HG03135 (cell line): ENCODE data around the gene EXOC6B.

ENCODE experiments used
- ATAC-seq: cut with Tn5 transposase; IDR thresholded peaks from one replicate; pipeline ENCODE4 v1.9.1; 2021; ENCODE audit warnings: mild to moderate bottlenecking, moderate library complexity; ENCODE audit not compliant: unreplicated experiment

EXOC6B gene

DNA sequence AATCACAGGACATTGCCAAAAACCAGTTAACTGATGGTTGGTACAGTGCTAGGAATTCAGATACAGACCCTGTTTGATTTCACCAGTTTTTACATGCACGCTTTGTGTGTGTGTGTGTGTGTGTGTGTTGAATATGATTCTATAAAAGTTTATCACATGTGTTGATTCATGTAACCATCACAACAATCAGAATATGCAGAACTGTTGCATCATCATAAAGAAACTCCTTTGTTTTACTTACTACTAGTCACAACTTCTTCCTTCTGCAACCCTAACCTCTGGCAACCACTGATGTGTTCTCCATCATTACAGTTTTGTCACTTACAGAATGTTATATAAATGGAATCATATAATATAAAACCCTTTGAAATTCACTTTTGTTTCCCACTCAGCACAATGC is 533.4 kb downstream of the EXOC6B start:
- no peak for ATAC-seq

DNA sequence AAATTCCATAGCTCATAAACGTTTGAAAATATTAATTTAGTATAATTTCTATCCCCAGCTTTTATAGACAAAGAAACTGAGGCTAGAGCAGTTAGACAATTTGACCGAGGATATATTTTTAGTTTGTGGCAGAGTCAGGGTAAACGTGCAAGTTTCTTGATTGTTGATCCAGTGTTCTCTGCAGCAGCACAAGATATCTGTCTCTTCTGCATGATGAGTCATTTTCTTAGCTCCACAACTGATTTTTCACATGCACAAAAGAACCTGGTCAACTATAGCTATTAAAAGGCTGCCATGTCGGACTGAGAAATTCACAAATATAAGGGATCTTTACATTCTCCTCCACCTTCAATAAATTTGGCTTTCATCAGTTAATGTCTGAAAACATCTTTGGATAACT is 534.8 kb downstream of the EXOC6B start:
- ATAC-seq = no peak

DNA sequence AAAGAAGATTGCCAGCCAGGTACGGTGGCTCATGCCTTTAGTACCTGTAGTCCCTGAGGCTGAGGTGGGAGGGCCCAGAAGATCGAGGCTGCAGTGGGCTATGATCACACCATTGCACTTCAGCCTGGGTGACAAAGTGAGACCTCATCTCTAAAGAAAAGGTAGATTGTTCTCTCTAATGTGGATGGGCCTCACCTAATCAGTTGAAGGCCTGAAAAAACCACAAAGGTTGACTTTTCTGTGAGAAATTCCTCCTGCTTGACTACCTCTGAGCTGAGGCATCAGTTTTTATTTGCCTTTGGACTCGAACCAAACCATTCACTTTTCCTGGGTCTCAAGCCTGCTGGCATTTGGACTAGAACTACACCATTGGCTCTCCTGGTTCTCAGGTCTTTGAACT is 536.1 kb downstream of the EXOC6B start:
- ATAC-seq = no peak

DNA sequence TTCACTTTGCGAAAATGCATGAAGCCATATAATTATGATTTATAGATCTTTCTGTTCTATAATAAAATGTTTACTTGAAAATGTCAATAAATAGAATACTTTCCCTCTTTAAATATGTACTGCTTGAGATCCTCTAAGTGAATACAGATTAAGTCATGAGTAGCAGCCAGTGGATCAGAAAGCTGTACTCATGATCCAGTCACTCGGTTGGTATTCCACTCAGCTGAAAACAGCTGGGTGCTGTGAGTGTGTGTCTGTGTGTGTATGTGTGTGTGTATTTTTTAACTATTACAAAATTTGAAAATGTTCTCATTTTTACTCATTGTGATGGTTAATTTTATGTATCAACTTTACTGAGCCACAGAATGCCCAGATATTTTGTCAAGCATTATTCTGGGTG is 536.5 kb downstream of the EXOC6B start:
- no peak for ATAC-seq

DNA sequence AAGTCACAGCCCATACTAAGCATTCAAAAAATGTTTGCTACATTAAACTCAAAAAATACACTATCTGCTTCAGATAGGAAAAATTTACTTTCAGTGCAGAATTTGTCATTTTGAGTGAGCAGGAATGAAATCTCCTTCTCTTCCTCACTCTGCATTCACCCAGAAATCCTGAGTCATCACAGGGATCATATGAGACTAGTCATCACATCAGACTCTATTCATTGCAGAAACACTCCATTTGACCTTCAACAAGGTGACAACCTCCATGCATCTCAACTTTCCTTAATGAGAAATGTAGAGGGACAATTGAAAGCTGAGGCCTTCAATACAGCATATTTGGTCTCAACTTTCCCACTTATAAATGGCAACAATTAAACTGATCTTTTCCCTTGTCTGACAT is 547.8 kb downstream of the EXOC6B start:
- no peak for ATAC-seq

DNA sequence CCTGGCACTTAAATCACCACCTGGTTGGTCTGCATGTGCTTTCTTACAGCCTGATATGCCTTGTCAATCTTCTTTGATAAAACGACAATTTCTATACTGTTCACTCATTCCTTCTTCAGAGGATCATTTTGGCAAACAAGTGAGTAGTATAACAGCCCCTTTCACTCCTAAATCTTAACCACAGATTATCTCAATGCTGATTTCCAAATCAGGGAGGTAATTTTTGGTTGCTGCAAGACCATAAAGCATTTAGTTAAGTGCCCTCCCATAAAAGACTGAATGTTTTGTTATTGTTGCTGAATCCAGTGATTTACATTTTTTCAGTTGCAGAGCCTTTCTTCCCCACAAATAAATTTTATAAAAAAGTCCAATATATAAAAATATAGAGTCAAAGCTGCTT is 549.0 kb downstream of the EXOC6B start:
- no peak for ATAC-seq

DNA sequence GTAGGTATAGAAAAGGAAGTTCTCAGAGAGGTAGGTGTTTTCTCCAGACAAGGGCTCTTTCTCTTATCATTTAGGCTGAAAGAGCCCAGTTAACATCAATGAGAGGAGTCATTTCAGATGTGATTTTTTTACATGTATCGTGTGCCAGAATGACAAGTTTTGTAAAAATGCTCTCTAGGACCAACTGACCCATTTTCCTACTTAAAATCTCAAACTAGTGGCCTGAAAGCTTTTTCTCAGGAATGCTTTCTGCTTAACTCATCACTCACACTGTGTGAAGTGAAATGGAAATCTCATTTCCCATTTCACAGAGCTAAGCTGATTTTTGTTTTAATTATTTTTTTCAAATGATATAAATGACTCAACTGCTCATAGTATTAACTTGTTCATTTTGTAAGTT is 549.5 kb downstream of the EXOC6B start:
- no peak for ATAC-seq

DNA sequence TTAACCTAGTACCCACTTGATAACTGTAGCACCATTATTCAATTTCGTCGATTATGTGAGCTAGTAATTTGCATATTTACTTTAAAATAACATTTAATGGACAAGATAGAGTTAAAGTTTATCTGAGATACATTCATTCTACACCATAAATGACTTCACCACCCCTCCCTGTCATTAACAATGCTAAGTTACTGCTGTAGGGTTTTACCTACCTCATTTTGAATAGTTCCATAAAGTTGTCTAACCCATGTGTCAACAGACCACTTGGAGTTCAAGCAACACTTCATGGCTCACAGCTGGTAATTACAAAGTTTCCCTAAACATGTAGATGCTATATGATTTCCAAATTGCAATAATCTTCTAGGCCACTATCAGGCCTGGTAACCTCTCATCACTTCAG is 550.7 kb downstream of the EXOC6B start:
- ATAC-seq = no peak

DNA sequence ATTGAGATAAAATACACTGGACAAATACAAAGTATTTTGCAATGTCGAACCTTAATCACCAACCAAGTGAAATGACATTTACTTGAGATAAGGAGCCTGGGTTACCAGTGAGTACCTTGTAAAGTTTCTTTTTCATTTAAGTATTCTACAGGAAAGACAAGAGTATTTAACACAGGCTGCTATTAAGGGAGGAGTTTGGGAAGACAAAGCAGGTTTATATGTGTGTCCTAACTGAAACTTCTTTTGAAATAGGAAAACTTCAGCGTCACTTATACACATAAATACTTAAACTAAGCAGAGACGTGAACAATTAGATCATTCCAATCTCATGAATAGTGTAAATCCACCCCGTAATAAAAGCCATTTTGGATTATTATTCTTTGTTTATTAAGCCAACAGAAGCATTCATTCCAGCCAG is 551.4 kb downstream of the EXOC6B start:
- ATAC-seq = no peak

DNA sequence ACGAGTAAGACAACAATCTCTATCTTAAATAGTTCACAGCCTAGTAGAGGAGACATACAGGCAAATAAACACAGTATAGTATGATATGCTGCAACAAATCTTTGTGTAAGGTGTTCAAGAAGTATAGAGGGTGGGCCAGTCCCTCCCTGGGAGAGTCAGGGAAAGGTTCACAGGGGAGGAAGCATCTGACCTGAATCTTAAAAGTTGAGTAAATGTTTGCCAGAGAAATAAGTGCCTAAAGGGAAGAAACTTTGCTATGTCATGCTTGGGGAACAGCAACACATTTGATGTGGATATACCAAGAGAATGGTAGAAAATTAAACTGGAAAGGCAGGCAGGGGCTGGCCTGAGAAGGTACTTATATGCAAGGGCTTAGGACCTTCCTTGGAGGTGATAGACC is 552.4 kb downstream of the EXOC6B start:
- no peak for ATAC-seq

DNA sequence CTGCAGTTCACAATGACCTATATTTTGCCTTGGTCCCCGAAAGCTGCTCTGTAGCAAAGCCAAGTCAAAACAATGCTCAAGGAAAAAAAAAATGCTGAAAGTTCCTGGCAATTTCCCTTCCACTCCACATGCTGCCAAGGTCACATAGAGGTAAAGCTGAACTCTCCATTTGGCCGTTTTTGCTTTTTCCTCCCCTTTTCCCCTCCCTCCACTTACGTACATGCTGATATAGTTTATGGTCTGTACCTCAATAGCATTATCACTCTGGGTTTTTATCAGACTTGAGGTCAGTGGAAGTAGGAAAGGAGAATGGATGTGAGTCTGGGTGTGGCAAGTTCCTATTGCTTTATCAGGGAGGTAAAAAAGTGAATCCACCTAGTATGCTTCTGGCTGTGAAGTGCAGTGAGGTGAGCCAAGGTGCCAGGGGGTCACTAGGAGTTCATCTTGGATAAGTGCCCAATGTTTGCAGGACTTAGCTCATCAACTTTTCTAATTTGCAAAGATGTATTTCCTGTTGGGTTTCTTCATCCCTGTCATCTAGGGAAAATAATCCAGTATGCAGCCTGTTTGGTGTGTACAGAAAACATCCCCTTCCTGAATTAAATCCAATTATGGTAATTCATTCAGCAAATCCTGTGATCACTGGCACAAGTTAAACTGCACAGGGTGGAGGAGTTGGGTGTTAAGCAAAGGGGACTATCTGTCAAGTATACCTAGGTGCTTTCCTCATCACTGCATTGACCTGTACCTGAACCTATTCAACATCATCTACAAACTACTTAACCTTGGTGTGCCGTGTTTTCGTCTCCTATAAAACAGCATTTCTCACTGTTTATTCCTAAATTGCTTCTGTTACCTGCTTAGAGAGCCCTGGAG is 553.8 kb downstream of the EXOC6B start:
- no peak for ATAC-seq

DNA sequence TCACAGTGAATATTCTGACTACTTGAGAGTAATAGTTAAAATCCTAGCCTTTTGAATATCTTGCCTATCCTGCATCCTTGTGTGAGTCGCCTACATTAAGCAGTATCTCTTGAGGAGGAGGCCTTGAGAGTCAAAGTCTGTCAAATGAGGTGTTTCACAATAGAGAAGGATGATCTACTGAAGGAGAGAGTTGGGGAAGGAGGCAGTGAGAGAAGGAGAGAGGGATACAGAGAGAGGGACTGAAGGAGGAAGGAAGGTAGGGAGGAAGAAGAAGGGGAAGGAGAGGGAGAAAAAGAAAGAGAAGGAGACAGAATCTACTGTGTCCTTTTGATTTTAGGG is 554.6 kb downstream of the EXOC6B start:
- ATAC-seq = no peak

DNA sequence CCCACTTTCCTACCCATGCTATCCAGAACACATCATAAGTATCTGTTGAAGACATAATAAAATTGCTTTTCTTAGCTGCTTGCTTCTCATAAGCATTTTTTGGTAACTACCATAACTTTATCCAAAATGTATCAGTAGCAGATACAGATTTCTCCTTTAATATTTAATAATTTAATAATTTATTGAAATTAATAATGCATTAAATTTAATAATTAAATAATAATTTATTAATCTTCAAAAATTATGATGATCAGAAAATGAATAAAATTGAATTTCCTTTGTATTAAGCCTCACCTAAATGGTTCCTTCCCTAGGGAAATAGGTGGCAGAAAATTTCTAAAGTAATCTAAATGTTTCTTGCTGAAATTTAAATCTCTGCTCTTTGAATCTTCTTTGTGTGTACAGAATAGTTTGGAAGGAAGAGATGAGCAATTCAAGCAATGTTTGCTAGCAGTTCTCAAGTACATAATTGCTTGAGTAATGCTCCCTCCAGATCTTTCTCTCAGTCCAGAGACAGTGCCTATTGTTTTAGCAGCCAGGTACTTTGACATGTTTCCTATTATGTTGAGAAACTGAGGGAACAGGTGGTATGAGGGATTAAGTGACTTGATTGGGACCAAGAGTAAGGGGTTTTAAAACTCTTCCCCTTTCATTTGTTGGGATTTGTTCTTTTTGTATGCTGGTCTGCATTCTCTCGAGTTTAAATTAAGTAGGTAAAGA is 555.1 kb downstream of the EXOC6B start:
- ATAC-seq = no peak

DNA sequence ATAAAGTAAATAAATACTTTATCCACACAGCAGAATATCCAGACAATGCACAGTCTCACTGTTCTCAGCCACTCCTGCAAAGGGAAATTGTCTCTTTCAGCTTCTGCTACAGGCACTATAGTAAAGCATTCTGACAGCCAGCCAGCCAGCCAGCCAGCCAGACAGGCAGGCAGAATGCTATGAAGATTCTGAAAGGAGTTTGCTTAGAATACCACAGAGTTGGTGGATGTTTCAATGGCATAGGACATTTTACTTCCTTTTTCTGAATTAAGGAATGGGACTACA is 562.1 kb downstream of the EXOC6B start:
- ATAC-seq = no peak

DNA sequence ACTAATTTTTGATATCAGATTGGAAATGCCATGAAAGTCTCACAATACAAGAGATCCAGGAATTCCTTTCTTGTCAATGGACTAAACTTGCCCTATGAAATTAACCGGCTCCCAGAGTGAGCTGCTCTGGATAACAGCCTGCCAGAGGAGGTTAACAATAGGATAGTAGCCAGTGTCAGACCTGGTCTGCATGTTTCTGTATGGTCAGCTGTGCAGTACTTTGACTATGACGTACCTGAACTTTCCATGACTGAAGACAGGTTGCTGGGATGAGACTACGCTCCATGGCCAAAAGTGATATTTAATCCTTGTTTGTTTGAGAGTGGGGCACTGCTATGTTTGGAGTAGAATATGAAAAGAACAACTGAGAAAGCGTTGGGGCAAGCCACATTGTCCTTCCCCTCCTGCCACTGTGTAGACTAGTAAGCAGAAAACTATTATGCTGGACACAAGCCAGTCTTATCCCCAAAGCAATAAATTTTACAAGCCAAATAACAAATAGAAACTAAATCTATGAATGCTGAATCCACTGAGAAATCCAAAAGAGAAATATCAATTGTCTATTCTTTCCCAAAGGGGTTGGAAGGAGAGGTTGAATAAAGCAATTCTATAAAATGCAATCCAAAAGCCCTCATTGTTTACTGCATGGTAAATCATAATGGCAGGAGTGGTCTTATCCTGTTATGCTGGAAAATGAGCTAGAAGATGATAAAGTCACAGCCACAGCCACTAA is 562.6 kb downstream of the EXOC6B start:
- ATAC-seq = no peak

DNA sequence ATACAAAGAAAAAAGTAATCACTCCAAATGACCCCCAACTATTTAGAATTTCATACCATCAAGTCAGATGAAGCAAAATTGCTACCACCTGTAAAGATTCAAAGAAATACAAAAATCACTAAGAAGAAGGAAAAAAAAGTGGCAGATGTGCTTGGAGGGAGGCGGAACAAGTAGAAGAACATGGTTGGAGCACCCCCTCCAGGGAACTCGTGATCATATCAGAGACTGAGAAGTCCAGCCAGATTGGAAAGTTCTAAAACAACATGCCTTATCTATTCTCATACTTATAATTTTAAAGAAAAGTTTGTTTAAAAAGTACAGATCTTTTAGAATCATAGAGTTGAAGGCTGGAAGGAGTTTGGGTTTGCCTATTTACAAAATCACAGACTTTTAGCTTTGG is 564.8 kb downstream of the EXOC6B start:
- no peak for ATAC-seq

DNA sequence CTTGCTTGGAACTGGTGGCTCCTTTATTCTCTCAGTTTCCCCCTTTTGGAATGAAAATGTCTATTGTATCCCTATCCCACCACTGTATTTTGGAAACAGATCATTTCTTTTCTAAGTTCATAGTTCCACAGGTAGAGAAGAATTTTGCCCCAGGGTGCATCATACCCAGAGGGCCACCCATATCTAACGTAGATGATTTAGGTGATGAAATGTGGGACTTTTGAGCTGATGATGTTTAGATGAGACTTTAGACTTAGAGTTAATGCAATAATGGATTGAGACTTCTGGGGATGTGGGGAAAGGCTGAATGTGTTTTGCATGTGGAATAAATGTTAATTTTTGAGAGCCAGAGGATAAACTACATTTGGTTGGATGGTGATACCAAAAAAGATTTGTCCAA is 570.3 kb downstream of the EXOC6B start:
- ATAC-seq = no peak

DNA sequence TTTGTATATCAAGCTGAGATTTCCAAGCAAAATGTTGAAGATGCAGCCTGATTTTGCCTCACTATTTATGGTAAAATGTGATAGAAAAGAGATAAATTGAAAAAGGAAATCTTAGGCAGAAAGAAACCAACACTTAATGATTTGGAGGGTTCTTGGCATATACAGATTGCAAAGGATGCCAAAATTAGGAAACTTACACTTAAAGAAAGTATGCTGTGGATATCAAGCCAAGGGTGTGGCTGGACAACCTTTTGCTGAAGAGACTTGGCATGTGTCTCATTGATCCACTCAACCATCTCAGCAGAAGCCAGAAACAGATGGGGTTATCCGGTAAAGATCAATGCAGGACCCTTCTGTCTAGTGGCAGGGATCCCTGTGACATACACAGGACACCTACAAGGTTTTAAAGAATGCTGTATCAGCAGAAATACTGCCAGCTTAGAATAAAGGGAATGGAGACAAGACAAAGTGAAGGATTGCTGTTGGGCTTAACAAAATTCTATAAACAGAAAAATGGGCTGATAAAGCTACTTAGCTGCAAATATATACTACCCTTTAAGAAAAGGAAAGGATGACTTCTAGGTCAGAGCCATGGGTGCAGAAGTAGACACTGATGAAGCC is 570.9 kb downstream of the EXOC6B start:
- ATAC-seq = no peak

DNA sequence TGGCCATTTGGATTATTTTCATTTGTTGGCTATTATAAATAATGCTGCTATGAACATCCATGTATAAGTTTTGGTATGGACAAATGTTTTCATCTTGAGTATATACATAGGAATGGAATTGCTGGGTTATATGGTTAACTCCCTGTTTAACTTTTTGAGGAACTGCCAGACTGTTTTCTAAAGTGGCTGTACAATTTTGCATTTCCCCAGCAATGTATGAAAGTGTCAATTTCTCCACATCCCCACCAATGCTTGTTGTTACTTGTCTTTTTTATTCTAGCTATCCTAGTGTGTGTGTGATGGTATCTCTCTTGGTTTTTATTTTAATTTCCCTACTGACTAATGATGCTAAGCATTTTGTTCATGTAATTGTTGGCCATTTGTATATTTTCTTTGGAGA is 587.5 kb downstream of the EXOC6B start:
- ATAC-seq = no peak

DNA sequence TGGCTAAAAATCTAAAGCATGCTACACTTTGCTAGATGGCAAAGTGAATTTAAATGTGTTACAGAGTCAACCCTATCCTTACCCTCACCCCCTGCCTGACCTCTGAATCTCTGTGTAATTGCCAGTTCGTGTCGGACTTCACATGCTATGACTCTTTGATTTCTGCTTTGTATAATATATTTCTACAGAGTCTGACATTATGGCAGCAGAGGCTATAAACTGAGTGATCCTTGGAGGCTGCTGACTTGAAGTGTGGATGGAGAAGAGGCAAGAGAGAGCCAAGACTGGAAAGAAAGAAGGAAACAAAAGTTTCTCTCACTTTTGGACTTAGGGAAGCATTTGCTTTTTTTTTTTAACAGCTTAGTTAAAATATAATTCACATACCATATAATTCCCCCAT is 588.3 kb downstream of the EXOC6B start:
- no peak for ATAC-seq

DNA sequence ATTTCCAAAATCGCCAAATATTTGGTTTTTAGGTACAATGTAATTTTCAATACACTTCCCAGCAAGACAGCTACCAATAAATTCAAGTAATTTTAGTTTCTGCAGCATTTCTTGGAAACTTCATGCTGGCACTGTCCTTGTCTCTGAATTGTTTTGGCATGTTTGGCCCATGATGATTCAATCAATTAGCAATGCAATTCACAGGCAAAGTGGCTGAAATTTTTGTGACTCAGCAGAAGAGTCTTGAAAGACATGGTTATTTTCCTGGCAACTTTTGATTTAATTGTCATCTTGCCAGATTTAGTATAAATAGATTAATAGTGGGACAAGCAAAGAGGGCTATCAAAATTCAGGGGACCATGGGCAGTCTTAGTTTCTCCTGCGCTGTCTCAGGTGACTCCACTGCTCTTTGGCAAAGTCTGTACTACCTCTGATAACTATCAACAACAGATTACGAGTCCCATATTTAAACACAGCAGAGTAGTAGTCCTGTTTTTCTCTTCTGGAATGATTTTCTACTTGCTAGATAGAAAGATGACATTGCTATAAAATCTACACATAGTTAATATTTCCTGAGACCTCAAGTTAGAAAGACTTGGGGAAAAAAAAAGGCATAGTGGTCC is 589.3 kb downstream of the EXOC6B start:
- ATAC-seq = no peak
